CMK (cell line): ENCODE measurements around the gene TUBA1A.
"Not testable (repeated sequence)": the region's sequence is repeated elsewhere in the genome, so short reads cannot be mapped to it uniquely, and the experiment has no call there.

ENCODE experiments used
- DNase-seq: peaks from one replicate; pipeline ENCODE4 v3.0.0-alpha.2; 2010; ENCODE audit warnings: low read depth

The TUBA1A gene

GRCh38 chr12:49188916-49189367 lies at the start of gene TUBA1A:
TUBA1A (minus strand) TSS chr12:49189080; CDS start chr12:49188979, 101 bp downstream.
- DNase-seq, result peak; percentile 56

DNA sequence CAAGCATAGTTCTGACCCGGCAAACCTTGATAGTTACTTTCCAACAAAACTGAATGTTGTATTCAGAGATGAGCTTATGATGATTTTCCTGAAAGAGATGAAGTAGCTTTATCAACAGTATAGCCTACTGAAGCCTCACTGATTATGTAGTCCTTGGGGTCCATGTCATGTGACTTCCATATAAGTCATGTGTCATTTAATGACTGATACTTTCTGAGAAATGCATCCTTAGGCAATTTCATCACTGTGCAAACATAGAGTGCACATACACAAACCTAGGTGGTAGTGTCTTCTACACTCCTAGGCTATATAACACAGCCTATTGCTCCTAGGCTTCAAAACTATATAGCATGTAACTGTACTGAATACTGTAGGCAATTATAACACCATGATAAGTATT lies 47.5 kb upstream of the TUBA1A start:
- no peak for DNase-seq

DNA sequence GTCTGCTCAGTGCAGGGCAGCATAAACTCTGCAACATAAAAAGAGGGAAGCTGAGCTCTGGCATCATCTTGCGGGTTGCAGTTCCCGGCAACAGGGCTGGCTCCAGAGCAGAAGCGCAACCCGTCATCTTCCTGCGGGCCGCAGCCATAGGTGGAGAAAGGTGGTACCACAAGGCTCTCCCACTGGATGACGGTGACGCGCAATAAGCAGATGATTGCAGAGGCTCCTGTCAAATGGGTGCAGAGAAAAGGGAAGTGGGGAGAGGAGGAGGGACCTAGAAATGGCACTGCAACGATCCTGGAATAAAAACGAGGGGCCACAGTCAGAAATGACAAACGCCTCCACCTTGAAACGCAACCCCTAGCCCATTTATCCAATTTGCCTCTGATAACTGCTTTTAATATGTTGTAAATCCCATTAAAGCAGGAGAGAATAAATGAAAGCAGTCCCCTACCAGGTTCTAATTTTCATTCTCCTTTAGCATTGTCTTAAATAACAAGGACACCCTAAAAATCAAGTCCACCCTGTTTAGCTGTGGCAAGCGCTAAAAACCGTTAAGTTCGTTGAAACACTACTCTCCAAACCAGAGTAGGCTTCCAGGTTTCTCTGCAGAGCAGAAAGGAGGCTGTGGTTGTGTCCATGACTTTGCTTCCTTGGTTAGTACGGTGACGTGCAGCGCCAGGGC lies 45.1 kb upstream of the TUBA1A start:
- DNase-seq, result peak; percentile 57

DNA sequence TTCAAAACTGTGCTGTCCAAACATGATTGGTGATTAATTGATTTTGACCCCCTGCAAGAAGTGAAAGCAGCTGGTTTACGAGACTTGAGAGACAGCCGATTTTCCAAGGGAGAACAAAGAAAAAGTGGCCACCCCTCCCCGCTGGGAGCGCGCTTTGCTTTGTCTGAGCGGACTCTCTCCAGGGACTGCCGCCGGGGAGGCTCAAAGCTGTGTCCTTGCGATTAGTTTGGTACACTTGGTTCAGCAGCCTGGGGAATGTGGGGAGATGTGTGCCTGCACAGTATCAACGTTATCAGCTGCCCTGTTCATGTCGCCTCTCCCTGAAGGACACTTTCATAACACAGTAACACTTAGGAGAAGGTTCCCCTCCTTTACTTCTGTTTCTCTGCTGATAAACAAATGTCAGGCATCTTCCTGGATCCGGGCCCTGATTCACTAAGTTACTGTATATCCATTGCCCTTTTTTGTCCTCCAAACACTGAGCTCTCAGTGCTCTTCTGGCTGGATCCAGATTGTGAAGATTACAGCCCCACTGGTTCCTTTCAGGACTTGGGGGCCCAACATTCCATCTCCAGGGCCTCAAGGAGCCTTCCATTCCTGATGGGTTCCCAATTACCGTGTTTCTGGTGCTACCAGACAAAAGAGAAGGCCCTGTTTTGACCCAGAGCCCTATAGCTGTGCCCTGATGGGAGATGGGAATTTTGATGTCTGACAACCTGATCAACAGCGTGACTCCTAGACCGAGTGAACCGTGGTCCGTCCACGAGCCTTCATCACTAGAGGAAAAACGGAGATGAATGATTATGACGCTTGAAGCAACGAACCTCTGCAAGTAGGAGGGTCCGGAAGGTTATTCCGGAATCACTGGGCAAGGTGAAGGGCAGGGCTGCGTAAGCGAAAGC lies 44.3 kb upstream of the TUBA1A start:
- peak; percentile 86 for DNase-seq

- no peak for DNase-seq
Observed at GRCh38 chr12:49231878-49232655, 43.2 kb upstream of the TUBA1A start.

DNA sequence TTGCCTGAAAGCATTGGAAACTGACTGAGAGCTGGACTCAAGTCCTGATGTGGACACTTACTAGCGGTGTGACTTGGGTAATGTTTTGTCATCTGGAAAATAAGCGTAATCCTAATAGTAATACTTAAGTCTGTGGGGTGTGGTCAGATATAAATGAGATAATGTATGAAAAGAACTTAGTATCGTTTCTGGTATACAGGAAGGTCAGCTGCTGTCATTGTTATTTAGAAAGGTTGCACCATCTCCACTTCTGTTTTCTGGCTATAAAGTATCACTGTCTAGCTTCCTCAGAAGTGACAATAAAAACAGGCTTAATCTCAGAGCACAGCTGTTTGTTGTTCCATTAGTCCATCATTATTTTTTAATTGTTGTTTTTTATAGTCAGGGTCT lies 41.9 kb upstream of the TUBA1A start:
- DNase-seq, result no peak

DNA sequence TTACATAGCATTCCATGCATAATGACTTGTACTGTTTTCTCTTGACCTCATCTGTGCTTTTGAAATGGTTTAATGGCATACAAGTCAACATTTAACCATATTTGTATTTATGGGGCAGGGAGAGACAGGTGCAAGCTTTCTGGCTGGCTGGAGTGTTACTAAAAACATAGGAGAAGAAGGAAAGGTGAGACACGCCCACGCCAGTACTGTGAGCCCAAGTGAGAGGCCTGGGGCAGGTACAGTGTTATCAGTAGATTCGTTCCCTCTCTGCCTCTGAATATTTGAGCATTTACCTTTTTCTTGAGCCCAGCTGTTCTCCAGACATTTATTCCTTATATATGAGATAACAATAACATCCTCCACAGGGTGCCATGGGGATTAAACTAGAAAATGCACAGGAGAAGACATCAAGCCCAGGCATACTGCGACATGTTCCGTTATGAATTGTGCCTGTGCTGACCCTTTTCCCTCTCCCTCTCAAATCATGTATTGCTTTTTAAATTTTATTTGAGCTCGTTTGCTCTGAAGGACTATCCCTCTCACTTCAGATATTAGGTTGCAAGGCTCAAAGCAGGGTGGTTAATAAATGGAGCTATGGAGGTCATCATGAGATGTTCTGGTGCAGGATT lies 41.4 kb upstream of the TUBA1A start:
- no peak for DNase-seq

DNA sequence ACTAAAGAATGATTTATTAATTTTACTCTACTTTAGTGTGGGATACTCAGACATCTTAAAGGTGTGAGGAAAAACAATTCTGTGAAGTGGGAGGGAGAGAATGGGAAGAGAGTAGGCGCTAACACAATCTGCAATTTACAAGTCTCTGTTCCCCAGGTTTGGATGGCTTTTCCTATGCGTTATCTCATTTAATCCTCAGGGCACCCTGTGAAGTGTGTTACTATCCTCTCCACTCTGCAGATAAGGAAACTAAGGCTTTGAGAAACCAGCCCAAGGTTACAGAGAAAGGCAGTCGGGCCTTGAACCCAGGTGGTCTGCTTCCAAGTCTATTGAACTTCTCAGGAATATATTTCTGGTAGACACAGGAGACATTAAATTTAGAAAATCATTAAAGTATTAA lies 39.8 kb upstream of the TUBA1A start:
- no peak for DNase-seq

DNA sequence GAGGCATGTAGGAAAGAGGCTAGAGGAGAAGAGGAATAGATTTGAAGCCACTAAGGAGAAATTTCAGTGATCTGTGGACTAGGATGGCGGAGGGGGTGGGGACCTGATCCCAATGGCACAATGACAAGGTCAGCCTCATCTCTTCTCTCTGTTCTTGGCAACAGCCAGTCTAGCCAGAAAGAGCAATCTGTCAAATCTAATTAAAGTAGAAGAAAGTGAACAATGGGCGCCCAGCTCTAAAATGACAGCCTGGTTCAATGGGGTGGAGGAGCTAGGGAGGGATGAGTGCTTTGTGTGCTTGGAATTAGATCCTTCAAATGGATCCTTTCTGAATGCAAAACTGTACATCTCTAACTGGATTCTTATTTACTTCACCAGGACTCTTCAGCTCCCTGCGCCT lies 38.8 kb upstream of the TUBA1A start:
- DNase-seq, result no peak

DNA sequence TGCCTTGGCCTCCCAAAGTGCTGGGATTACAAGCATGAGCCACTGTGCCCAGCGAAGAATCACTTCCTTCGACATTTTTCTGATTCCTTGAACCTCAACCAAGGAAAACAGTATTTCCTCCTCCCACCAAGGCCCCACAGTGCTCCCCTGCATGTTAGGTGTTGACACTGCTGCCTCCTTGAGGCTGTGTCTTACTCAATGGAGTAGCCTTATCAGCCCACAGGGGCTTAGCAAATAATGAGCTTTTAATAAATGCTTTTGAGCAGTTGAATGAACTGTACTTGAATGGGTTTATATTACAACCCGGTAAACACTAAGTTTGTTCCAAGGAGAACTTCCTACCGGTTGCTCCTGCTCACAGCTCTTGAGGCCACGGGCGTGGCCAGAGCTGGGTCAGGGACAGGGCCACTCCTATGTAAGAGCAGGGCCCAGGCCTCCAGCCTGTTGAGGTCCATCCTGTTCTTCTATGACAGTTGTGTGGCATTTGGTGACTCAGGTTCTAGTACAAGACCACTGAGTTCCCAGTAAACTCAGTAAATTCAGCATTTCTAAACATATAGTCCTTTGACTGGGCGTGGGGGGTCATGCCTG lies 36.8 kb upstream of the TUBA1A start:
- no peak for DNase-seq

- no peak for DNase-seq
Observed at GRCh38 chr12:49223590-49224369, 34.9 kb upstream of the TUBA1A start.

DNA sequence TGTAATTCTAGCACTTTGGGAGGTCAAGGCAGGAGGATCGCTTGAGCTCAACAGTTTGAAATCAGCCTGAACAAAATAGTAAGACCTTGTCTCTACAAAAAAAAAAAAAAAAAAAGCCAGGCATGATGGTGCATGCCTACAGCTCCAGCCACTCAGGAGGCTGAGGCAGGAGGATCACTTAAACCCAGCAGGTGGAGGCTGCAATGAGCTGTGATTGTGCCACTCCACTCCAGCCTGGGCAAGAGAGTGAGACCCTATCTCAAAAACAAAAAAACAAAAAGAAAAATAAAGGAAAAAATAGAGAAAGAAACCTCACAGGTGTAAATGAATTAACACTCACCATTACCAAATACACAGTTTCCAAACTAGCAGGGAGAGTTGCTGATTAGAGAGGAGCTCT lies 34.2 kb upstream of the TUBA1A start:
- no peak for DNase-seq

DNA sequence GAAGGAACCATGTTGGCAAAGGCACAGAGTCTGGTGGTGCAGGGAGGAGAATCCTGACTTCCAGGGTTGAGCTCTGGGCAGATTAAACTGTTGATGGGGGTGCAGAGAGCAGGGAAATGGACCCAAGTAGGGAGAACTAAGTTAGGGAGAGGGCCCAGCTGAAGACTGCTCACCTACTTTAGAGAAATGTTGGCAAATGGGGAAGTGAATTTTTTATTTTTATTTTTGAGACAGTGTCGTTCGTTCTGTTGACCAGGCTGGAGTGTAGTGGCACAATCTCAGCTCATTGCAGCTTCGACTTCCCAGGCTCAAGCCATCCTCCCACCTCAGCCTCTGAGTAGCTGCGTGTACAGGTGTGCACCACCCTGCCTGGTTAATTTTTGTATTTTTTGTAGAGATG lies 32.1 kb upstream of the TUBA1A start:
- no peak for DNase-seq

- no peak for DNase-seq
Observed at GRCh38 chr12:49219417-49220026, 30.6 kb upstream of the TUBA1A start.

DNA sequence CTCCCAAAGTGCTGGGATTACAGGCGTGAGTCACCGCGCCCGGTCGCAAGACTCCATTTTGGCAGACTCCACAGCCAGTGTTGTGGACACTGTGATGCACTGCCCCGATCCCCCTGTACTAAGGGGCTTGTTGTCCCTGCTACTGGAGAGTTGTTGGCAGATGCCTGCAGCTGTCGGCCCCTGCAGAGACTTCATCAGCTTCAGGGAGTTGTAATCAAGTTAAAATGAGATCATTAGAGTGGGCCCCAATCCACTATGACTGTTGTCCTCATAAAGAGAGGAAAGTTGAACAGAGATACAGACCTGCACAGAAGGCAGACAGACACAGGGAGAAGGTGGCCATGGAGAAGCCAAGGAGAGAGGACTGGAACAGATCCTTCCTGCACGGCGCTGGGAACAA lies 23.7 kb upstream of the TUBA1A start:
- DNase-seq, result no peak

DNA sequence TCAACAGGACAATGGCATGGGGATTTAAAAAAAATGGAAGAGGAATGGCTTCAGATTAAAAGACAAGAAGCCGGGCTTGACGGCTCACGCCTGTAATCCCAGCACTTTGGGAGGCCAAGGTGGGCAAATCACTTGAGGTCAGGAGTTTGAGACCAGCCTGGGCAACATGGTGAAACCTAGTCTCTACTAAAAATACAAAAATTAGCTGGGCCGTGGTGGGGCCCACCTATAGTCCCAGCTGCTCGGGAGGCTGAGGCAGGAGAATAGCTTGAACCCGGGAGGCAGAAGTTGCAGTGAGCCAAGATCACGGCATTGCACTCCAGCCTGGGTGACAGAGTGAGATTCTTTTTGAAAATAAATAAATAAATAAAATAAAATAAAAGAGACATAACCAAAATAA lies 21.8 kb upstream of the TUBA1A start:
- DNase-seq, result not testable (repeated sequence)

- DNase-seq, result no peak
Observed at GRCh38 chr12:49208676-49209075, 19.8 kb upstream of the TUBA1A start.

DNA sequence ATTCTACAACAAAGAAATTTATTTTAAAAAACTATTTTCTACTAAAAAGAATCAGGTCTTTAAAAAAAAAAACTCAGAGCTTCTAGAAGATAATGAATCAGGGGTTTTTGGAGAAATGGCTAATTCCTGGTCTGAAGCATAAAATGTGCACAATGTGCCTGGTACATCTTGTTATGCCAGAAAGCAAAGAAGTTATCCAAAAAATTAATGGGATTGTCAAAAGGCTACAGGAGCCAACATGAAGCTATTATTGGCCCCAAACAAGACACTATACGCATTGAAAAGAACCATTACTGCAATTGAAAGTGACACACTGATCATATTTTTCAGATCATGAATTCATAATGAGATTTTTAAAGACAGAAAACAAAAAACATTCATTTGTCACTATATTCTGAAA lies 19.3 kb upstream of the TUBA1A start:
- no peak for DNase-seq

DNA sequence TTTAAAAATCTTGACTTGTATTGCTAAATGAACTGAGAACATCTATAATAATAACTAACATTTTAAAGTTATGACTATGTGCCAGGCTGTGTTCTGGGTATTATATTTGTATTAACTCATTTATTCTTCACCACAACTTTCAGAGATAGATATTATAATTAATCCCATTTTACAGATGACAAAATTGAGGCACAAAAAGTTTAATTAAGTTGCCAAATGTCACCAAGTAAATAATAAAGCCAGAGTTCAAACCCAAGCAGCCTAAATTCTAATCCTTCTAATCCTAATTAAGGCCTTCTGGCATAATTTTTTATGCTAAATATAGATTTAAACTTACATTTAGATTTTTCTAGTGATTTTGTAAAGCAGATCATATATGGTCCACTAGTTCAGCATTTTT lies 17.5 kb upstream of the TUBA1A start:
- no peak for DNase-seq

GRCh38 chr12:49201595-49202295 lies 12.9 kb upstream of the TUBA1A start:
- DNase-seq, result no peak
